GM12864 (cell line): ENCODE measurements around the gene APH1B.

Experiments used
- DNase-seq: peaks from one replicate; pipeline ENCODE4 v3.0.0-alpha.2; 2011; ENCODE audit warnings: low read depth
- H3K4me3 ChIP-seq: 2 replicates; pipeline ENCODE4 v1.5.1; 2011; ENCODE audit warnings: mild to moderate bottlenecking, low read depth, low read length, control low read depth
- CTCF ChIP-seq: IDR thresholded peaks from 2 replicates; pipeline ENCODE4 v1.5.1; 2011; ENCODE audit warnings: low read depth, mild to moderate bottlenecking, moderate library complexity, low read length, control low read depth, inconsistent platforms; ENCODE audit errors: missing control alignments

APH1B gene

GRCh38 chr15:63305260-63305659 is 27.9 kb downstream of the APH1B start:
- TF ChIP-seq CTCF, result no peak
- no peak overlapping the region for H3K4me3 ChIP-seq
- DNase-seq, result no peak

GRCh38 chr15:63306492-63307073 is 29.2 kb downstream of the APH1B start:
- DNase-seq, result no peak
- TF ChIP-seq CTCF, result no peak
- no peak overlapping the region for H3K4me3 ChIP-seq

- no peak for TF ChIP-seq CTCF
- H3K4me3 ChIP-seq, result no peak overlapping the region
- no peak for DNase-seq
Measured at GRCh38 chr15:63308491-63308890, 31.1 kb downstream of the APH1B start.

GRCh38 chr15:63308947-63309346 is 31.5 kb downstream of the APH1B start:
- no peak for TF ChIP-seq CTCF
- DNase-seq, result no peak
- no peak overlapping the region for H3K4me3 ChIP-seq

GRCh38 chr15:63310646-63311045 is 33.2 kb downstream of the APH1B start:
- no peak for DNase-seq
- H3K4me3 ChIP-seq, result no peak overlapping the region
- no peak for TF ChIP-seq CTCF

GRCh38 chr15:63312286-63312685 is 34.9 kb downstream of the APH1B start:
- no peak for DNase-seq
- no peak overlapping the region for H3K4me3 ChIP-seq
- TF ChIP-seq CTCF, result no peak

GRCh38 chr15:63313825-63314224 is 36.4 kb downstream of the APH1B start:
- DNase-seq, result no peak
- H3K4me3 ChIP-seq, result no peak overlapping the region
- no peak for TF ChIP-seq CTCF
